SK-N-SH treated with all-trans-retinoic acid at 6 μM for 48 hours (cell line): Measurements from ENCODE around the gene TAPBP.
A peak's percentile ranks its signal among the peaks of the same experiment; 100 is the strongest.

ENCODE experiments used
- ATAC-seq: fragments of 200-7000 bp; cut with Tn5 transposase; 3 replicates; pipeline ENCODE4 v1.9.1; 2020; ENCODE audit warnings: mild to moderate bottlenecking, moderate library complexity
- ARNTL ChIP-seq: fragments of 450-650 bp; formaldehyde crosslinking; IDR thresholded peaks from 2 replicates; pipeline ENCODE4 v1.5.0; 2020; ENCODE audit warnings: low read depth, mild to moderate bottlenecking, moderate library complexity, borderline replicate concordance
- CSDC2 ChIP-seq: fragments of 250-450 bp; sonication (Bioruptor Pico); IDR thresholded peaks from 2 replicates; pipeline ENCODE4 v1.5.0; 2020; ENCODE audit warnings: mild to moderate bottlenecking, moderate library complexity
- ISL1 ChIP-seq: fragments of 250-450 bp; sonication (Bioruptor Pico); IDR thresholded peaks from 2 replicates; pipeline ENCODE4 v2.1.2; 2022; ENCODE audit warnings: mild to moderate bottlenecking, moderate library complexity
- OSR1 ChIP-seq: fragments of 250-450 bp; sonication (Bioruptor Pico); IDR thresholded peaks from 2 replicates; pipeline ENCODE4 v1.8.0; 2022; ENCODE audit warnings: moderate library complexity, mild to moderate bottlenecking, inconsistent platforms
- SNAI2 ChIP-seq: fragments of 250-450 bp; sonication (Bioruptor Pico); IDR thresholded peaks from 2 replicates; pipeline ENCODE4 v1.5.0; 2020; ENCODE audit warnings: mild to moderate bottlenecking, moderate library complexity
- TCF4 ChIP-seq: fragments of 250-450 bp; sonication (Bioruptor Pico); IDR thresholded peaks from 2 replicates; pipeline ENCODE4 v1.8.0; 2021; ENCODE audit warnings: mild to moderate bottlenecking, moderate library complexity, borderline replicate concordance
- TOX ChIP-seq: fragments of 250-450 bp; sonication (Bioruptor Pico); IDR thresholded peaks from 2 replicates; pipeline ENCODE4 v1.8.0; 2021; ENCODE audit warnings: mild to moderate bottlenecking, moderate library complexity, borderline replicate concordance
- ZNF565 ChIP-seq: fragments of 450-650 bp; formaldehyde crosslinking; conservative IDR thresholded peaks from 2 replicates; pipeline ENCODE4 v1.5.0; 2020; ENCODE audit warnings: low read depth, mild to moderate bottlenecking, moderate library complexity
- ZNF70 ChIP-seq: fragments of 450-650 bp; formaldehyde crosslinking; IDR thresholded peaks from 2 replicates; pipeline ENCODE4 v1.5.0; 2020; ENCODE audit warnings: mild to moderate bottlenecking, moderate library complexity
- TF ChIP-seq, protein P1 (sequence below): fragments of 250-450 bp; sonication (Bioruptor Pico); IDR thresholded peaks from 2 replicates; pipeline ENCODE4 v1.5.1; 2021; ENCODE audit warnings: mild to moderate bottlenecking, moderate library complexity
- TF ChIP-seq, protein P2 (sequence below): fragments of 250-450 bp; sonication (Bioruptor Pico); IDR thresholded peaks from 2 replicates; pipeline ENCODE4 v1.5.0; 2020; ENCODE audit warnings: mild to moderate bottlenecking, moderate library complexity
- TF ChIP-seq, protein P3 (sequence below): fragments of 250-450 bp; sonication (Bioruptor Pico); IDR thresholded peaks from 2 replicates; pipeline ENCODE4 v1.8.0; 2020; ENCODE audit warnings: mild to moderate bottlenecking, moderate library complexity, borderline replicate concordance
- TF ChIP-seq, protein P4 (sequence below): fragments of 250-450 bp; sonication (Bioruptor Pico); IDR thresholded peaks from 2 replicates; pipeline ENCODE4 v1.8.0; 2021; ENCODE audit warnings: low read depth, mild to moderate bottlenecking, moderate library complexity, borderline replicate concordance

The TAPBP gene

DNA sequence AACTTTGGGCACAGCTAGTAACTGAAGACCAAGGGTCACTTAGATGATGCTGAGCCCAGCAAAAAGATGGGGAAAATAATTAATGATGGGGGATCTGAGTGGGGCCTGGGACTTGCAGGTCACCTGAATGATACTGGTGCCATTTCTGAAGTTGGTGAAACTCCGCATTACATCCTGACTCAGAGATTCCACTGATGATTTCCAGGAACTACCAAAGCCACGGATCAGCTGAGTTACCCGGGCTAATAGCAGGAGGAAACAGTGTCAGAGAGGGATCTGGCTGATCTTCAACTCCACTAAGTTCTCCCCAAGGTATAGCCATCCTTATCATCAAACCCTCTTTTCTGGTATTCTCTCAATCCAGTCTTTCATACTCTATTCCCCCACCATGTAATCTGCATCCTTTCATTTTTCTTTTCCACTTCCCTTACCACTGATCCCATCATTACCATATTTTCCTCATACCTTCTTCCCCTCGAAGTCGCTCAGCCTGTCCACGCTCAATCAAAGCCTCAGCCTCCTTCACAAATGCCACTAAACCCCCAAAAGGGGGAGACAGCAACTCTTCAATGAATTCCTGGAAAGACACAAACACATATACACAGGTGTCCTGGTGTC lies 62.4 kb downstream of the TAPBP start:
- TF ChIP-seq ZNF565 (no peak), ARNTL (CRISPR knock-in tag) (no peak), OSR1 (CRISPR knock-in tag) (no peak), TCF4 (CRISPR knock-in tag) (no peak), TOX (CRISPR knock-in tag) (no peak)
- TF ChIP-seq, protein P1, sequence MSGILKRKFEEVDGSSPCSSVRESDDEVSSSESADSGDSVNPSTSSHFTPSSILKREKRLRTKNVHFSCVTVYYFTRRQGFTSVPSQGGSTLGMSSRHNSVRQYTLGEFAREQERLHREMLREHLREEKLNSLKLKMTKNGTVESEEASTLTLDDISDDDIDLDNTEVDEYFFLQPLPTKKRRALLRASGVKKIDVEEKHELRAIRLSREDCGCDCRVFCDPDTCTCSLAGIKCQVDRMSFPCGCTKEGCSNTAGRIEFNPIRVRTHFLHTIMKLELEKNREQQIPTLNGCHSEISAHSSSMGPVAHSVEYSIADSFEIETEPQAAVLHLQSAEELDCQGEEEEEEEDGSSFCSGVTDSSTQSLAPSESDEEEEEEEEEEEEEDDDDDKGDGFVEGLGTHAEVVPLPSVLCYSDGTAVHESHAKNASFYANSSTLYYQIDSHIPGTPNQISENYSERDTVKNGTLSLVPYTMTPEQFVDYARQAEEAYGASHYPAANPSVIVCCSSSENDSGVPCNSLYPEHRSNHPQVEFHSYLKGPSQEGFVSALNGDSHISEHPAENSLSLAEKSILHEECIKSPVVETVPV (CRISPR knock-in tag): no peak
- no peak for ATAC-seq

DNA sequence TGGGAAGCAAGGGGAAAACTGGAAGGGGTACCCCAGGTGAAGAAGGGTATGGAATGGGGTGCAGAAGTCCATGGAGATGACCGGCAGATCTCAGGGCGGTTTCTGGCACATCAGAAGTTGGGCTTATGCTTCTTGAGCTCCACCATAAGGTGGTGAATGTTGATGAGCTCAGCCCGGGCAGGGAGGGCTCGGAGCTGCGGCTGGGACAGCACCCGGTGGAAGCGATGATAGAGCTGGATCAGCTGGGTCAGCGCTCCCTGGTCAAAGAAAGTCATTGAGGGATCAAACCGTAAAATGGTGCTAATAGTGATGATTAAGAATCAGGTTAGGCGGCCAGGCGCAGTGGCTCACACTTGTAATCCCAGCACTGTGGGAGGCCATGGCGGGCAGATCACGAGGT lies 63.1 kb downstream of the TAPBP start:
- no peak for ATAC-seq
- TF ChIP-seq ISL1 (no peak), ZNF70 (no peak), CSDC2 (CRISPR knock-in tag) (no peak), SNAI2 (no peak)
- TF ChIP-seq, protein P2, sequence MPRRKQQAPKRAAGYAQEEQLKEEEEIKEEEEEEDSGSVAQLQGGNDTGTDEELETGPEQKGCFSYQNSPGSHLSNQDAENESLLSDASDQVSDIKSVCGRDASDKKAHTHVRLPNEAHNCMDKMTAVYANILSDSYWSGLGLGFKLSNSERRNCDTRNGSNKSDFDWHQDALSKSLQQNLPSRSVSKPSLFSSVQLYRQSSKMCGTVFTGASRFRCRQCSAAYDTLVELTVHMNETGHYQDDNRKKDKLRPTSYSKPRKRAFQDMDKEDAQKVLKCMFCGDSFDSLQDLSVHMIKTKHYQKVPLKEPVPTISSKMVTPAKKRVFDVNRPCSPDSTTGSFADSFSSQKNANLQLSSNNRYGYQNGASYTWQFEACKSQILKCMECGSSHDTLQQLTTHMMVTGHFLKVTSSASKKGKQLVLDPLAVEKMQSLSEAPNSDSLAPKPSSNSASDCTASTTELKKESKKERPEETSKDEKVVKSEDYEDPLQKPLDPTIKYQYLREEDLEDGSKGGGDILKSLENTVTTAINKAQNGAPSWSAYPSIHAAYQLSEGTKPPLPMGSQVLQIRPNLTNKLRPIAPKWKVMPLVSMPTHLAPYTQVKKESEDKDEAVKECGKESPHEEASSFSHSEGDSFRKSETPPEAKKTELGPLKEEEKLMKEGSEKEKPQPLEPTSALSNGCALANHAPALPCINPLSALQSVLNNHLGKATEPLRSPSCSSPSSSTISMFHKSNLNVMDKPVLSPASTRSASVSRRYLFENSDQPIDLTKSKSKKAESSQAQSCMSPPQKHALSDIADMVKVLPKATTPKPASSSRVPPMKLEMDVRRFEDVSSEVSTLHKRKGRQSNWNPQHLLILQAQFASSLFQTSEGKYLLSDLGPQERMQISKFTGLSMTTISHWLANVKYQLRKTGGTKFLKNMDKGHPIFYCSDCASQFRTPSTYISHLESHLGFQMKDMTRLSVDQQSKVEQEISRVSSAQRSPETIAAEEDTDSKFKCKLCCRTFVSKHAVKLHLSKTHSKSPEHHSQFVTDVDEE: no peak
- TF ChIP-seq, protein P3, sequence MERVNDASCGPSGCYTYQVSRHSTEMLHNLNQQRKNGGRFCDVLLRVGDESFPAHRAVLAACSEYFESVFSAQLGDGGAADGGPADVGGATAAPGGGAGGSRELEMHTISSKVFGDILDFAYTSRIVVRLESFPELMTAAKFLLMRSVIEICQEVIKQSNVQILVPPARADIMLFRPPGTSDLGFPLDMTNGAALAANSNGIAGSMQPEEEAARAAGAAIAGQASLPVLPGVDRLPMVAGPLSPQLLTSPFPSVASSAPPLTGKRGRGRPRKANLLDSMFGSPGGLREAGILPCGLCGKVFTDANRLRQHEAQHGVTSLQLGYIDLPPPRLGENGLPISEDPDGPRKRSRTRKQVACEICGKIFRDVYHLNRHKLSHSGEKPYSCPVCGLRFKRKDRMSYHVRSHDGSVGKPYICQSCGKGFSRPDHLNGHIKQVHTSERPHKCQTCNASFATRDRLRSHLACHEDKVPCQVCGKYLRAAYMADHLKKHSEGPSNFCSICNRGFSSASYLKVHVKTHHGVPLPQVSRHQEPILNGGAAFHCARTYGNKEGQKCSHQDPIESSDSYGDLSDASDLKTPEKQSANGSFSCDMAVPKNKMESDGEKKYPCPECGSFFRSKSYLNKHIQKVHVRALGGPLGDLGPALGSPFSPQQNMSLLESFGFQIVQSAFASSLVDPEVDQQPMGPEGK (CRISPR knock-in tag): no peak
- TF ChIP-seq, protein P4, sequence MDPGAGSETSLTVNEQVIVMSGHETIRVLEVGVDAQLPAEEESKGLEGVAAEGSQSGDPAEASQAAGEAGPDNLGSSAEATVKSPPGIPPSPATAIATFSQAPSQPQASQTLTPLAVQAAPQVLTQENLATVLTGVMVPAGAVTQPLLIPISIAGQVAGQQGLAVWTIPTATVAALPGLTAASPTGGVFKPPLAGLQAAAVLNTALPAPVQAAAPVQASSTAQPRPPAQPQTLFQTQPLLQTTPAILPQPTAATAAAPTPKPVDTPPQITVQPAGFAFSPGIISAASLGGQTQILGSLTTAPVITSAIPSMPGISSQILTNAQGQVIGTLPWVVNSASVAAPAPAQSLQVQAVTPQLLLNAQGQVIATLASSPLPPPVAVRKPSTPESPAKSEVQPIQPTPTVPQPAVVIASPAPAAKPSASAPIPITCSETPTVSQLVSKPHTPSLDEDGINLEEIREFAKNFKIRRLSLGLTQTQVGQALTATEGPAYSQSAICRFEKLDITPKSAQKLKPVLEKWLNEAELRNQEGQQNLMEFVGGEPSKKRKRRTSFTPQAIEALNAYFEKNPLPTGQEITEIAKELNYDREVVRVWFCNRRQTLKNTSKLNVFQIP: no peak

DNA sequence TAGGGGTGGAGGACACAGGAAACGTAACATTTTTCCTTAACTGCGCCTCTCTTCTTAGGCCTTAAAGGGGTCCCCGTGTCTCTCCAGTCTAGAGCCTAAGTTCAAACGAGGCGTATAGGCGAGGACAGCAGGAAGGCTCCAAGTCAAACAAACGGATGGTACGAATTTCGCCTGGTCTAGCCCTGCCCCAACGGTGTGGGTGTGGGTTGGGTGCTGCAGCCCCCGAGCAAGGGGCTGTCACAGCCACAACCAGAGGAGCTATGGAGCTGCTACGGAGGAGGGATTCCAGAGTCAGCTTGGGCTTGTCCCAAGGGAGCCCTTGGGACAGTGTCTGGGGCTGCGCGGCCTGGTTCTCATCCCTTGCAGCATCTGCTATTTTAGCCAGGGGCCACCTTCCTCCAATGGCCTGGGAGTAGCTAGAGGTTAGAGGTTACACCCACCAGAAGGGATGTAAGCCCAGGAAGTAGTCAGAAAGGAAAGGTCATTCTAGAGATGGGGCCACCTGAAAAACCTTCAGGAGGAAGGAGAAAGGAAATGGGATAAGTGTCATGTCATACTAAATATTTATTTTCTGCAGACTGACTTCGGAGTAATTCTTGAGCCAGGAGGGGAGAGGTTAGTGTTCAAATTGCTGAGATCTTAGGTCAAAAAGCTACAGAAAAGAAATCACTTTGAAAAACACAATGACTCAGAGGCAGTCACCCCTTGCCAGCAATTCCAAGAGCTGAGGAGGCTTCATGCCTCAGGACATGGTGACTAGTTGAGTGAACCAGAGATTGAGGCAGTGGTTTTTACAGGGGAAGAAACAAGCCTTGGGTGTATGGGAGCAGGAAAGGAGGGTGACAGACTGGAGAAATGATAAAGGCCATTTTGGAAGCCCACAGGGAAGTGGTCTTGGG lies 63.9 kb downstream of the TAPBP start:
- ATAC-seq: peak; percentile 1

More for the DNA sequence above, 63.9 kb downstream of the TAPBP start:
- TF ChIP-seq, protein P2: 0 out of 2 replicates have a peak, but pooled peaks have one; percentile 1
- TF ChIP-seq, protein P1 (CRISPR knock-in tag): no peak
